ENCODE results near the gene CCDC150.
"Not testable (repeated sequence)": the region's sequence is repeated elsewhere in the genome, so short reads cannot be mapped to it uniquely, and the experiment has no call there.

The CCDC150 gene

GRCh38 chr2:196638765-196639164, 750 bp upstream of the CCDC150 start:
- DNase-seq, result no peak

DNA sequence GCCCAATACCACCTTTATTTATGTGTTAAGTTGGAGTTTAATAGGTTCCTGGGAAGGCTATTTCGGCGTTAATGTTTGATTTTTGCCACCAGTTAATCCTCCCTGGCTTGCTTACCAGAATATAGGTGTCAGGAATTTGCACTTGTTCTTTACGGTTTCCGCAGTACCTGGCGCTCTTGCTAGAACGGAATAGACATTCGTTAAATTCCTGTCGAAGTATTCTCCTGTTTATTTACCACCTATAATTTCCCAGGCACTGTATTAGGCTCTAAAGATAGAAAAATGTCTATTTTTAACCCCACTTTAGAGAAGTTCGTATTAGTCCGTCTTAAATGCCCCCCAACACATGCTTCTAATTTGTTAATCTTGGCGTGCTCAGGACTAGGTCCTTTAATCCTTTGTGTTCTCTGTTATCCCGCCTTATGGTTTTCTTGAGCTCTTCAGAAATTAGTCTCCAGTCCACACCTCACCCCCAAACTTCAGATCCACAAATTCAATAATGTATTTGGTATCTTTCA, 575 bp downstream of the CCDC150 start:
- no peak for DNase-seq

DNA sequence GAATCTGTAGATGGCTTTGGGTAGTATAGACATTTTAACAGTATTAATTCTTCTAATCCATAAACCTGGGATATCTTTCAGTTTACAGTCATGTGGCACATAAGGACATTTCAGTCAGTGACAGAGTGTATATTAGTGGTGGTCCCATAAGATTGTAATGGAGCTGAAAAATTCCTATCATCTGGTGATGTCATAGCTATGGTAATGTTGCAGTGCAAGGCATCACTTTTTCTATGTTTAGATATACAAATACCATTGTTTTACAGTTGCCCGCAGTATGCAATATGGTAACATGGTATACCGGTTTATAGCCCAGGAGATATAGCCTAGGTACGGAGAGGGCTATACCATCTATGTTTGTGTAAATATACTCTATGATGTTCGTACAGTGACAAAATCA, 9.7 kb downstream of the CCDC150 start:
- DNase-seq, result no peak

DNA sequence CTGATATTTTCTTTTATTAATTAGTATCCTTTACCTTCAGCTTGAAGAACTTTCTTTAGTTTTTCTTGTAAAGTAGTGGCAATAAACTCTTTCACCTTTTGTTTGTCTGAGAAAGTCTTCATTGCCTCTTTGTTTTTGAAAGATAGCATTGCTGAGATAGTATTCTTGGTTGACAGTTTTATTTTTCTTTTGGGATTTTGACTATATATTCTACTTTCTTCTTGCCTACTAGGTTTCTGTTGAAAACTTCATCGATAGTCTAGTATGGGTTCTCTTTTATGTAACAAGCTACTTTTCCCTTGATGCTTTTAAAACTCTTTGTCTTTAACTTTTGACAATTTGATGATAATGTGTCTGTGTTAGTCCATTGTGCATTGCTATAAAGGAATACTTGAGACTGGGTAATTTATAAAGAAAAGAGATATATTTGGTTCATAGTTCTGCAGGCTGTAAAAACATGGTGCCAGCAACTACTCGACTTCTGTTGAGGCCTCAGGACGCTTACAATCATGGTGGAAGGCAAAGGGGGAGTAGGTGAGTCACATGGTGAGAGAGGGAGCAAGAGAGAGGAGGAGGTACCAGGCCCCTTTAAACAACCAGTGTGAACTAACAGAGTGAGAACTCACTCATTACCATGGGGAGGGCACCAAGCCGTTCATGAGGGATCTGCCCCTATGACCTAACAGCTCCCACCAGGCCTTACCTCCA, 12.0 kb downstream of the CCDC150 start:
- no peak for DNase-seq

- DNase-seq, result no peak
Observed at GRCh38 chr2:196652869-196653268, 13.4 kb downstream of the CCDC150 start.

DNA sequence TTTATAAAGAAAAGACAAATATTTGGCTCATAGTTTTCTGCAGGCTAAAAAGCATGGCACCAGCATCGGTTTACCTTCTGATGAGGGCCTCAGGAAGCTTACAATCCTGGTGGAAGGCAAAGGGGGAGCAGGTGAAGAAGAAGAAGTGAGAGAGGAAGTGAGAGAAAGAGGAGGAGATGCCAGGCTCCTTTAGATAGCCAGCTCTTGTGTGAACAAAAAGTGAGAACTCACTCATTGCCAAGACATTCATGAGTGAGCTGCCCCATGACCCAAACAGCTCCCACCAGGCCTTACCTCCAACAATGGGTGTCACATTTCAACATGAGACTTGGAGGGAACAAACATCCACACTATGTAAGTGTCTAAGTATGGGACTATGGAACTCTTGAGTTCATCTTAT, 14.3 kb downstream of the CCDC150 start:
- DNase-seq, result no peak

DNA sequence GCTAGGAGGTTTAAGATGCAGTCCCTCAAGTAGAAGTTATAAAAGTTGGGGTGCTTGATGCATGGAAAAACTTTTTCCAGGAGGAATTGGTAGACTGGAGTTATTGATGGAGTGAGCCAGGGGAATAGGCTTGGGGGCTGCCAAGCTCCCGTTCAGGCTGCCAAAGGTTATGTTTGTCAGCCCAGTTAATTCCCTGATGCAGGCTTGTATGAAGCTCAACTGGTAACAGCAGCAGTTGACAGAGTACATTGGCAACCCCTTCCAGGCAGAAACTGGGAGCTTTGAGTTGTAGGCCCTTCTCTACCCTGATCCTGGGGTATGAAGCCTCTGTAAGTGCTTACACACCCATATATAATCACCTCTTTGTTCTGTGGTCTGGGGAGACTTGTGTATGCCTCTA, 16.2 kb downstream of the CCDC150 start:
- DNase-seq, result no peak

DNA sequence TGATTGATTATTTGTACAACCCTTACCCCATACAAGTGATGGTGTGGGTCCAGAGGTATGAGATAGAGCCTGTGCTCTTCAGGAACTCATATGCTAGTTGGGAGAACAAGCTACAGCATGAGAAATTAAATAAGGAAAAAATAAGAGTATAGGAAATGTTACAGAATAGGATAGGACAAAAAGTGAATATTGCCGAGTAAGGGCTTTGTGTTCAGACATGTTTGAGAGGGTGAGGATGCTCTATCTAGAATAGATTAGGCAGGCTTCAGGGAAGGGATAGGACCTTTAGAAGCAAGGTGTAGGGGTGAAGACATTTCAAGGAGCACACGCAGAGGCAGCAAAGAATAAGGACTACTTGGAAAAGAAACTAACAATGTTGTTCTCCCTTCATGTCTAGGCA, 17.8 kb downstream of the CCDC150 start:
- no peak for DNase-seq

- DNase-seq, result no peak
Observed at GRCh38 chr2:196659844-196660243, 20.3 kb downstream of the CCDC150 start.

DNA sequence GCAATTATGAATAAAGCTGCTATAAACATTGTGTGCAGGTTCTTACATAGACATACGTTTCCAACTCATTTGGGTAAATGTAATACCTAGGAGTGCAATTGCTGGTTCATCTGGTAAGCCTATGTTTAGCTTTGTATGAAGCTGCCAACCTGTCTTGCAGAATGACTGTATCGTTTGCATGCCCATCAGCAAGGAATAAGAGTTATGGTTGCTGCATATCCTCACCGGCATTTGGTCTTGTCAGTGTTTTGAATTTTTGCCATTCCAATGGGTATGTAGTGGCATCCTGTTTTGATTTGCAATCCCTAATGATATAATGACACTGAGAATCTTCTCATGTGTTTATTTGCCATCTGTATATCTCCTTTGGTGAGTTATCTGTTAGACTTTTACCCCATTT, 20.7 kb downstream of the CCDC150 start:
- no peak for DNase-seq

GRCh38 chr2:196670342-196670741, 30.8 kb downstream of the CCDC150 start:
- DNase-seq, result no peak

DNA sequence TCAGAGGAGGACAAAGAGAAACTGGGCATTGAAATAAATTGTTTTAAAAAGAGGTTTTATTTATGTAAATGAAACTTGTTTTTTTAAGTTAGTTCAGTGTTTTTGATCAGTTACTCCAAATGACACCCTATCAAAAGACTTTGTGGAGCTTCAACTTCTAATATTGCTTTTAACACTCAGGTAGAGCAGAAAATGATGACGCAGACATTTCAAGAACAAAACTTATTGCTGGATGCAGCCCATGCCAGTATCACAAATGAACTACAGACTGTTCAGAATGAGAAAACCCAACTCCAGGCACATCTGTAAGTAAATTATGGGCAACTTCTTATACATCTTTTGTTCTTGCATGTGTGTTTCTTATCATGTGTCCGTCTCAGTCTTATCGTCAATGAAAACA, 36.4 kb downstream of the CCDC150 start:
- no peak for DNase-seq

GRCh38 chr2:196677404-196677803, 37.9 kb downstream of the CCDC150 start:
- no peak for DNase-seq

- DNase-seq, result no peak
Observed at GRCh38 chr2:196679368-196679767, 39.9 kb downstream of the CCDC150 start.

DNA sequence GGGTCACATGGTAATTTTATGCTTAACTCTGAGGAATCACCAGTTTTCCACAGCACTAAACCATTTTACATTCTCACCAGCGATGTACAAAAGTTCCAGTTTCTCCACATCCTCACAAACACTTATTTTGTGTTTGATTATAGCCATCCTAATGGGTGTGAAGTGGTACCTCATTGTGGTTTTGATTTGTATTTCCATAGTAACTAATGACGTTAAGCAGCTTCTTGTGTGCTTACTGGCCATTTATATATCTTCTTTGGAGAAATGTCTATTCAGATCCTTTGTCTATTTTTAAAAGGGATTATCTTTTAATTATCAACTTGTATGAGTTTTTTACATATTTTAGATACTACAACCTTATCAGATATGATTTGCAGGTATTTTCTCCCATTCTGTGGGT, 42.0 kb downstream of the CCDC150 start:
- no peak for DNase-seq

DNA sequence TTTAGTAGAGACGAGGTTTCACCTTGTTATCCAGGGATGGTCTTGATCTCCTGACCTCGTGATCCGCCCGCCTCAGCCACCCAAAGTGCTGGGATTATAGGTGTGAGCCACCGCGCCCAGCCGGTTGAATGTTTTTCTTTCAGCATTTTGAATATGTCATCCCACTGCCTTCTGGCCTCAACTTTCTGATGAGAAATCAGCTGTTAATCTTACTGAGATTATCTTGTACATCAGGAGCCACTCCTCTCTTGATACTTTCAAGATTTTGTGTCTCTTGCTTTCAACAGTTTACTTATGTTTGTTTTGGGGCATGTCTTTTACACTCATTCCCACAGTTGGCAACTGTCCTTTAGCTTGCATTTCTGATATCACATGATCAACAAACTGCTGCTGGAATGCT, 46.3 kb downstream of the CCDC150 start:
- DNase-seq, result no peak

DNA sequence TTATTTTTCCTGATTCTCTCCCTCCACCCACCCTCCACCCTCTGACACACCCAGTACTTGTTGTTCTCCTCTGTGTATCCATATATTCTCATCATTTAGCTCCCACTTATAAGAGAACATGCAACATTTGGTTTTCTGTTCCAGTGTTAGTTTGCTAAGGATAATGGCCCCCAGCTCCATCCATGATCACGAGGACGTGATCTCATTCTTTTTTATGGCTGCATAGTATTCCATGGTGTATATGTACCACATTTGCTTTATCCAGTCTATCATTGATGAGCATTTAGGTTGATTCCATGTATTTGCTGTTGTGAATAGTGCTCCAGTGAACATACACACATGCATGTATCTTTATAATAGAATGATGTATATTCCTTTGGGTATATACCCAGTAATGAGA, 47.2 kb downstream of the CCDC150 start:
- DNase-seq, result not testable (repeated sequence)

GRCh38 chr2:196696423-196697079, 57.0 kb downstream of the CCDC150 start:
- no peak for DNase-seq

DNA sequence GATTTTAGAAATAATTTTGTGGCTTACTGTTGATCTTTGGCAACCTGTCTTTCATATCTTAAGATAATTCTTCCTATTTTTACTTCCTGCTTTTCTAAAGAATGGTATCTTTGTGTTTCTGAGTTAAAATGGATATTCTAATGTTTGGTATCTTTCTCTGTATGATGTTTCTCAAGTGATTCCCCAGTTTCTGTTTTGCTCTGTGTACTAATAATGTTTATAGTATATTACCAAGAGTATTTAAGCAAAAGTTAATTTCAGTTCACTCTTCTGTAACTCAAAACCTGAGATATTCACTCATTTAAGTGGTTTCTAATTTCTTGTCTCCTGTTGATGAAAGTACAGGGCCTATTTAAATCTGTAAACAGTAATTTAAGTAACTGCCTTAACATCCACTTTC, 58.3 kb downstream of the CCDC150 start:
- DNase-seq, result no peak

DNA sequence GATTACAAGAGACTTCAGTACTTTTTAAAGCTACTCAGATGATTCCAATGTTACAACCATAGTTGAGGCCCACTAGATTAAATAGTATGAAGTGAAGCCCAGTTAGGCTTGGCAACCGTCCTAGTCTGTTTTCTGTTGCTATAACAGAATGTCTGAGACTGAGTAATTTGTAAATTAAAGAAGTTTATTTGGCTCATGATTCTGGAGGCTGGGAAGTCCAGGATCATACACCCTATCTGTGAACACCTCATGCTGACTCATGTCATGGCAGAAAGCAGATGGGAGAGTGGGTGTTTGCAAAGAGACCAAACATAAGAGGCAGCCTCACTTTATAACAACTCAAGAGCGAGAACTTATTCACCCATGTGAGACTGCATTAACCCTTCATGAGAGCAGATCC, 63.1 kb downstream of the CCDC150 start:
- DNase-seq, result no peak

GRCh38 chr2:196703695-196704094, 64.2 kb downstream of the CCDC150 start:
- no peak for DNase-seq

DNA sequence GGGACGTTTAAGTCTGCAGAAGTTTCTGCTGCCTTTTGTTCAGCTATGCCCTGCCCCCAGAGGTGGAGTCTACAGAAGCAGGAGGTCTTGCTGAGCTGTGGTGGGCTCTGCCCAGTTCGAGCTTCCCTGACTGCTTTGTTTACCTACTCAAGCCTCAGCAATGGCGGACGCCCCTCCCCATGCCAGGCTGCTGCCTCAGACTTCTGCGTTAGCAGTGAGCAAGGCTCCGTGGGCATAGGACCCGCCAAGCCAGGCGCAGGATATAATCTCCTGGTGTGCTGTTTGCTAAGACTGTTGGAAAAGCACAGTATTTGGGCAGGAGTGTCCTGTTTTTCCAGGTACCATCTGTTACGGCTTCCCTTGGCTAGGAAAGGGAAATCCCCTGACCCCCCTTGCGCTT, 70.5 kb downstream of the CCDC150 start:
- DNase-seq, result not testable (repeated sequence)

DNA sequence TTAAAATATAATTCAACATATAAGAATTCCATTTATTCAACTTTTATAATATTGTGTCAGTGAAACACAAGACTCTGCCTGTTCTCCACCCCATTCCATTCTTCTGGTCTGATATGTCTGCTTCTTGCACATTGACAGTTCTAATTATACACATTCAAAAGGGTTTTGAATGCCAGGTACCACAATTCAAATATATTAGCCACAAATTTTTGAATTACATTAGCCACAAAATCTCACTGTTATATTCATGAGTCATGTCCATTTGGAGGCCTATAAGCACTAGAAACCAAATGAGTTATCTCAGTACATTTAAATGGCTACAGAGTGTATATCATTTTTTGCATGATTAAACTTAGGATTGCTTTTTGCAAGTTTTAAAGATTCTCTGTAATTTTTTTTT, 72.1 kb downstream of the CCDC150 start:
- no peak for DNase-seq

- no peak for DNase-seq
Observed at GRCh38 chr2:196712867-196713266, 73.4 kb downstream of the CCDC150 start.

All from T-helper 9 cell (primary cell).